ENCODE results near the gene LVRN. TPM values are rescaled to one million over a fixed set of nuclear protein-coding genes. Genes with fewer than 3 reads are reported as not detected.

LVRN gene
- total and polyA plus RNA-seq, 10 donors, result 0.11 to 0.77 (median 0.28) TPM; not detected in 4

DNA sequence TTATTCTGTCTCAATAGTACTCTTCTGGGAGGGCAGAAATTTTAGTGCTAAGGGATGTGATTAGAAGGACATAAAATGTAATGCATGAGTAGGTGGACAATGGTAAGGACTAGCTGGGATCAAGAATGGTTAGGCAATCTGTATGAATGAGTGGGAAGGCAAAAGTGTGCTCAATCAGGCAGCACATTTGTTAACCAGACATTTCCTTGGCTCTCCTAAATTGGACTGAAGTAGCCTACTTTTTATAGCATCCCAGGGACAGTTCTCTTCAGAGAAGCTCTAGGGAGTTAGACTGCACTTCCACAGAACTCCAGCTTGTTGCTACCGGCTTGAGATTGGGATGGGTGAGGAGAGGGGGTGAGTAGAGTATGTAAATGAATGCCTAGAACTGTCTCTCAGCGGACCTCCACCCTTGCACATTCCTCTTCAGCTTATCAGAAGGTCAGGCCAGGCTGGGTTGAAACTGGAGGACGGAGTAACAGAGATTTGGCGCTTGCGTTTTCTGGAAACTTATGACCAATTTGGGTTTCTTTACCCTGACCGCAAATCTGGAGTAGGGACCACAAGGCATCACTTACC lies 51.0 kb downstream of the LVRN start:
- Histone ChIP-seq H3K36me3 (no peaks in the 10 kb centered on the region), H3K9me3 (no peaks in the 10 kb centered on the region), H3K27ac (no peak overlapping the region), H3K4me3 (no peak overlapping the region), H3K4me1 (no peaks in the 10 kb centered on the region), H3K27me3 (replicated peaks in 1 of 7) (no peaks in the 10 kb centered on the region)
- TF ChIP-seq POLR2A (IDR thresholded peaks at IDR 0.05) (no peak), CTCF (IDR thresholded peaks at IDR 0.05 in 8 of 11, conservative IDR thresholded peaks at IDR 0.05 in 3 of 11) (no peak), POLR2AphosphoS5 (IDR thresholded peaks at IDR 0.05) (no peak)
- no peak for DNase-seq
- intact Hi-C loops (cut with DNase I; ENCODE audit: low total_unique reads), result no loop called here
- 69 to 73% (median 71%) methylated on average over 6 of the region's 6 CpGs for whole genome bisulfite sequencing, 5 donors

- intact Hi-C loops (cut with DNase I; ENCODE audit: low total_unique reads), result no loop called here
- no peak for DNase-seq
- no peaks in the 10 kb centered on the region for H3K4me1 ChIP-seq
- H3K9me3 ChIP-seq, result no peaks in the 10 kb centered on the region
- H3K27ac ChIP-seq, result no peak overlapping the region
- no peaks in the 10 kb centered on the region for H3K27me3 ChIP-seq (replicated peaks in 1 of 7)
- no peak for TF ChIP-seq CTCF (IDR thresholded peaks at IDR 0.05 in 8 of 11, conservative IDR thresholded peaks at IDR 0.05 in 3 of 11)
- no peak overlapping the region for H3K4me3 ChIP-seq
- H3K36me3 ChIP-seq, result no peaks in the 10 kb centered on the region
These were observed 51.7 kb downstream of the LVRN start for GRCh38 chr5:116013936-116014335.

DNA sequence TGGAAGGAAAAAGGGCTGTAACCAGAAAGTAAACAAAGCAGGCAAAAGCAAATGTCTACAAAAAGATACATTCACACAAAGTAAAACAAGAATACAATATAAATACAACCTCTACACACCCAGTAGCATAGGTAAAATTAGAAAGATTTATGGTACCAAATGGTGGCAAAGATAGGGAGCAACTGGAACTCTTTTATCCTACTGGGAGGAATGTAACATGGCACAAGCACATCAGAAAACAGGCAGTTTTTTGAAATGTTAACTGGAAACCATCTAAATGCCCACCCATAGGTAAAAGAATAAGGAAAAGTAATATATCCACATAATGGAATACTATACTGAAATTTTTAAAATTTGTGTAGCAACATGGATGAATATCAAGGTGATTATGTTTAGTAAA lies 61.3 kb downstream of the LVRN start:
- intact Hi-C loops (cut with DNase I; ENCODE audit: low total_unique reads), result no loop called here
- no peak overlapping the region for H3K4me3 ChIP-seq
- H3K27ac ChIP-seq, result no peak overlapping the region
- TF ChIP-seq POLR2AphosphoS5 (IDR thresholded peaks at IDR 0.05) (no peak), CTCF (IDR thresholded peaks at IDR 0.05 in 8 of 11, conservative IDR thresholded peaks at IDR 0.05 in 3 of 11) (no peak)
- DNase-seq, result no peak
- H3K9me3 ChIP-seq, result no peaks in the 10 kb centered on the region
- no peaks in the 10 kb centered on the region for H3K4me1 ChIP-seq
- no peaks in the 10 kb centered on the region for H3K36me3 ChIP-seq
- H3K27me3 ChIP-seq (replicated peaks in 1 of 7), result no peaks in the 10 kb centered on the region

DNA sequence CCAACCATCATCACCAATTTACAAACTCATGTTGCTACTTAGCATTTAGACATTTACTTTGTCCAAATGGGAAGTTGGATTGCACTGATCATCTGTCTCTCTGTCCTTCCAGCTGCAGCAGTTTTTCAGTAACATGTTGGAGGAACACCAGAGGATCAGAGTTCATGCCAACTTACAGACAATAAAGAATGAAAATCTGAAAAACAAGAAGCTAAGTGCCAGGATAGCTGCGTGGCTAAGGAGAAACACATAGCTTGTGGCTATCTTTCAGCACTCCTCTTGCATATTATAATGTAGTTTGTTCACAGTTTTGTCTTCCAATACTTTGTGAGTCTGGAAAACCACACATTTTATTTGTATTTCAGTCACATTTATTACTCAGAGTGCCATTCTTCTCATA lies 63.6 kb downstream of the LVRN start:
- no peaks in the 10 kb centered on the region for H3K36me3 ChIP-seq
- no peaks in the 10 kb centered on the region for H3K27me3 ChIP-seq (replicated peaks in 1 of 7)
- H3K27ac ChIP-seq, result no peak overlapping the region
- TF ChIP-seq CTCF (IDR thresholded peaks at IDR 0.05 in 8 of 11, conservative IDR thresholded peaks at IDR 0.05 in 3 of 11) (no peak), POLR2A (IDR thresholded peaks at IDR 0.05) (no peak), POLR2AphosphoS5 (IDR thresholded peaks at IDR 0.05) (no peak)
- H3K4me1 ChIP-seq, result no peaks in the 10 kb centered on the region
- WGBS, 5 donors, result 82 to 96% (median 93%) methylated on average over 1 of the region's 1 CpG
- no peak for DNase-seq
- intact Hi-C loops (cut with DNase I; ENCODE audit: low total_unique reads), result no loop called here
- no peaks in the 10 kb centered on the region for H3K9me3 ChIP-seq
- no peak overlapping the region for H3K4me3 ChIP-seq

Data from spleen (tissue), 11 donors.